NCI-H1694 (cell line): ENCODE results near the gene IDH3A.

Source experiments
- DNase-seq: peaks from one replicate; lab custom pipeline; 2025; lab: John Stamatoyannopoulos, UW

IDH3A gene

DNA sequence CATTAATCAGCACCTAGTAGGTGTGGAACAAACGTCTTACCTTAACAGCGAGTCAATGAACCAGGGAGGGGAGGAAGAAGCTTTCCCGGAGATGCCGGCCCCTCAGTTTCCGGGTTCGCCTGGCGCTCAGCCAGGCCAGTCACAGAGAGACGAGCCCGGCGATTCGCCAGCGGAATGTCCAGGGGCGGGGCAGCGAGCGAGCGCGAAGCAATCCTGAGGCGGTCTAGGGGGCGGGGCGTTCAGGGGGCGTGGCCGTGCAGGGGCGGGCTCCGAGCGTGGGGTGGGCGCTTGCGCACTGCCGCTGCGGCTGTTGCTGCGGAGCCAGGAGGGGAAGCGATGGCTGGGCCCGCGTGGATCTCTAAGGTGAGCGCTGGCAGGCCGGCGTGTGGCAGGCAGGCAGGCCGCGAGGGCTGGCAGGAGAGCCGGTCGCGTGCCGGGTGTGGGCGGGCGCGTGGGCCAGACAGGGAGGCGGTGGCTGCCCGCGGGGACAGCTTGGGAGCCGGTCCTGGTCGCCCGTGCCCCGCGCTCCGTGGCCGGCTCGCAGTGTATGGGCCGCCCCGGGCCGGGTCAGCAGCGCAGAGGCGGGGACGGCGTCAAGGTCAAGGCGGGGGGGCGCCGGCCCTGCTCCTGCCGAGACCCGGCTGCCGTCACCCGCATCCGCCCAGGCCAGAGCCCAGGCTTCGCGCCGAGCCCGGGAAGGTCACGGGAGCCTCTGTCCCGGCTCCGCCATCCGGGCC, at the start of gene IDH3A:
TSS of gene IDH3A (plus strand) at position 295 of the 737 bp plus-strand sequence. CDS start at position 337, 42 bp downstream.
- DNase-seq, result peak; percentile 87

- DNase-seq, result no peak
These were observed 48.3 kb upstream of the IDH3A start for GRCh38 chr15:78100886-78101285.

GRCh38 chr15:78101423-78102105, 47.6 kb upstream of the IDH3A start:
- no peak for DNase-seq

DNA sequence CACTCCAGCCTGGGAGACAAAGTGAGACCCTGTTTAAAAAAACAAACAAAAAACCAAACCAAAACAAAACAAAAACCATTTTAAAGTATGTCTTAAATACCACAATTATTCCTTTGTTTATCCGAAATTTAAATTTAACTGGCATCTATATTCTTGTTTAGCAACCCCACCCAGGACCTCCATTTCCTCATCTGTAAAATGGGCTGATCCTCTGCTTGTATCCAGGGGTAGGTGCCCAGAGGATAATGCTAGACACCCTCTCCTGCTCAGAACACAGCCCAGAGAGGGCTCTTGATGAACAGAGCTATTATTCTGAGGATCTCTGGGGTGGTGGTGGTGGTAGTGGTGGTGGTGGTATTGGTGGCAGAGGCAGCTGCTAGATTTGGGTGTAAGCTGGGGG, 47.0 kb upstream of the IDH3A start:
- no peak for DNase-seq

DNA sequence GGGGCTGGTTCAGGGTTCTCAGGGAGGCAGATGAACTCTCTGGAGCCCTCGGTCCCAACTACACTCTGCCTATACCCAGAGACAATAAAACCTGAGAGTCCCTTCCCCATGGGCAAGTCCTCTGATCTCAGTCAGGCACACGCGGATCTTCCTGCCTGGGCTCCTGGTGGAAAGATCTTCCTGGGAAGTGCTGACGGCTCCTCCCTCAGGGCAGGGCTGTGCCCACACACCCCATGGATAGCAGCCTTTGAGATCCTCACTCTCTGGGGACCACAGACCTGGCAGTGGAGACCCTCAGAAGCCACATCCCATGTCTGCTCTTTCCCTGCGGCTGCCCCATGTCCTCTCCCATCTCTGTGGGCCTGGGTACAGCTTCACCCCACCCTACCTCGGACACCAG, 46.4 kb upstream of the IDH3A start:
- no peak for DNase-seq

GRCh38 chr15:78103406-78104118, 45.6 kb upstream of the IDH3A start:
- DNase-seq, result no peak

- no peak for DNase-seq
These were observed 45.1 kb upstream of the IDH3A start for GRCh38 chr15:78104119-78104479.

DNA sequence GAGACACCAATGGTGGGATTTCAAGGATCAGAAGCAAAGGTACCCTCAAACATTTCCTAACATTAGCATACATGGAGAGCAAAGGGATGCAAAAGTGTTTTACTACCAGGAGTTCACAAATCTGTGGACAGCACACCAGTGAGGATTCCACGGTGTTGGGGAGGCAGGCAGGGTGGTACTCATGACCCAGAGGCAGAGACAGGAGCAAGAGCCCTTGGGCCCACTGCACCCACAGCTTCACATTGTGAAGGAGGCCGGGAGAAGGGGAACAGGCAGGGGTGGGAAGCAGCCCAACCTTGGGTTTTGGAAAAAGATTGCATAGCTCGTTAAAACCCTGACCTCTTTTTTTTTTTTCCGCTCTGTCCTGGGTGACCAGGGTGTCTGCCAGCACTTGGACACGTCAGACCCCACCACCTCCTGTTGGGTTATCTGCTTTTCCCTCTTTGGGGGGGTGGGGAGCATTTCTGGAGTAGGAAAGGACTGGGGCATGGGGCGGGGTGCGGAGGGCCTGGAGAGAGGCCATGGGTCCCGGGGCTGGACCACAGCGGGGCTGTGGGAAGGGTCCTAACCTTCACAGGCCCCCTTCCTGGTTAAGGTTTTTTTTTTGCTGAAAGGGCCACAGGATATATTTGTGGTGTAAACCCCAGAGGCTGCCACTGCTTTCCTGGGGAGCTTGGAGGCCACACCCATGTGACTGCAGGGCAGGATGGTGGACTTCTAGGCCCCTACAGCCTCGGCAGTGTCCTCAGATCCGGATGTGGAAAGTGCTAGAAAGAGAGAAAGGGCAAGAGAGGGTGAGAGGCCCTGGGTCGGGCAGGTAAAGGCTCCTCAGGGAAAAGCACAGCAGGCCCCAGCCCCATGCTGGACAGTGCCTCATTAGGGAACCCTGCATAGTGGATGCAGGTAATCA, 44.3 kb upstream of the IDH3A start:
- no peak for DNase-seq

DNA sequence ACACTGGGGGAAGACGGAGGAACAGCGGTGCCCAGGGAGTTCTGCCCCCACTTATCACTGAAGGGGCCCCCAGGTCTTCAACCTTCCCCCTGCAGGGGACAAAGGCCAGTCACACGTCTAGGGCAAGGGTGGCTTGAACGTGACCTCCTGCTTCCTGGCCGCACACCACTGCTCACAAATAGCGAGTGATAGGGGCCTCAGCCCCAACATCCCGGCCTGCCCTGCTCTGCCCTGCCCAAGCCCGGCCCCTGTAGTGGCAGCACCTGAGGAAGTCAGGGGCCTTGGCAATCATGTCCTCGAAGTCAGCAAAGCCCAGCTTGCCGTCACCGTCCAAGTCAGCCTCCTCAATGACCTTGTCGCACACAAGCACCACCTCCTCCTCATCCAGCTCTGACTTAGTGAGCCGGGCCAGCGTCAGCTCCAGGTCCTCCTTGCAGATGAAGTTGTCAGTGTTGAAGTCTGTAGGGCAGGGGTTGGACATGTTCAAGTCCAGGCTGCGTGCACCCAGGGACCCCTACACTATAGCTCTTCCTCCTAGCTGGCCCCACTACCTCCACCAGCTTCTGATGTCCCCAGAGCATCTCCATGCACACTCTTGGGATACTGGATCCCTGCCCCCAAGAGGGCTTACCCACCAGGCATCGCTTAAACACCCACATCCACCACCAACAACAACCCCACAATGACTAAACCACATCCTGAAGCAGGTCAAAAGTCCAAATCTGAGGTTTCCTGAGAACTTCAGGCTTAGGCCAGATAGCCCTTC, 43.5 kb upstream of the IDH3A start:
- DNase-seq, result no peak

- no peak for DNase-seq
These were observed 41.7 kb upstream of the IDH3A start for GRCh38 chr15:78107471-78107870.

DNA sequence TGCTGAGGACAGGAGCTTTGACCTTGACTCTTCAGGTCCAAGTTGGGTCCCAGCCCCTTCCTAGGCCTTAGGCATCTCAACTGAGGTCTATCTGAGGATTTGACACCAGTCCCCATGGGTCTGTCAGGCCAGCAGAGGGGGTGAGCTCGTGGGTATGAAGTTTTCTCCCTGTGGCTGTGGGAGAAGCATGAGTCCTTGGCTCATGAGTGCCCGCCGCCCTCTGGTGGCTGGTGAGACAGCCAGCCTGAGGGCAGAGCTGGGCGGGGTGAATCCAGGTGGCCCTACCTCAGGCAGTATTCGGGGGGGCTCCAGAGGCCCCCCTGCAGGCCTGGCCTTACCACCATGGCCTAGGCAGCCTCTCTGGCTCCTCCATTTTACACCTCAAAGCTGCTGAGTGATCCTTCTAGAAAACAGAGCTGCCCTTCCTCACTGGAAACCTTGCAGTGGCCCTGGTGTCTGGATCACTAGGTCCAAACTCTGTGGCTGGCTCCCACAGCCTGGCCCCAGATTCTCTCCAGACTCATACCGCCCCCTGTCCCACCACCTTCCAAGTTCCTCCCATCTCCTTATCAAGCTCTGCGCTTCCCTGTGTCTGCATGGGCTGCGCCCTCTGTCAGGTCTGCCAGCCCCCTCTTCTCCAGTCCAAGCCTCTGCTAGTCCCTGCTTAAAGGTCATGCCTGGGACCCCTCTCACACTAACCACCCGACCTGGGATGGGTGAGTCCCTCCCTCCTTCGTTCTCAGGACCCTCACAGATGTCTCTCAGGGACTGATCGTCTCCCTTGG, 40.7 kb upstream of the IDH3A start:
- DNase-seq, result peak; percentile 34

- DNase-seq, result no peak
These were observed 40.0 kb upstream of the IDH3A start for GRCh38 chr15:78109156-78109555.

- no peak for DNase-seq
These were observed 39.1 kb upstream of the IDH3A start for GRCh38 chr15:78110096-78110495.

DNA sequence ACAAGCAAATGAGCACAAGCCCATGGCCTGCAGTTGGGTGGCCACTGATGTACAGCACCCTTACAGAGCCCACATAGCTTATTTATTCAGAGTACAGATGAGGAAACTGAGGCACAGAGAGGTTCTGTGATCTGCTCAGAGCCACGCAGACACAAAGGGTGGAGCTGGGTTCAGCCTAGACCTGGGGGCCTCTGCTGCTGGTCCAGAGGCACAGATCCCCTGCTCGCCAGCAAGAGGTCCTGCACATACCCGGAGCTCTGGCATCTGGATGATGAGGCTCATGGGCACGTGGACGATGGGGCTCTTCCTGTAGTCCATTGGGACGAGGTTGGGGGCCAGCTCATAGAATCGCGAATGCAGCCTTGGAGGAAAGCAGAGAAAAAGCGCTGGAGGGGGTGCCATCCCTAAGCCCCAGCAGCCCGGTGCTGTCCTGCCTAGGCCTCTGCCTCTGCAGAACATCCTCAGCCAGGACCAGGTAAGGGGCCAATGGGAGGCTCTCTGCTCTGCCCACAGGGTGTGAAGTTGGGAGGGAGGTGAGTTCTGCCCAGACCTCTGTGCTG, 38.2 kb upstream of the IDH3A start:
- DNase-seq, result no peak

DNA sequence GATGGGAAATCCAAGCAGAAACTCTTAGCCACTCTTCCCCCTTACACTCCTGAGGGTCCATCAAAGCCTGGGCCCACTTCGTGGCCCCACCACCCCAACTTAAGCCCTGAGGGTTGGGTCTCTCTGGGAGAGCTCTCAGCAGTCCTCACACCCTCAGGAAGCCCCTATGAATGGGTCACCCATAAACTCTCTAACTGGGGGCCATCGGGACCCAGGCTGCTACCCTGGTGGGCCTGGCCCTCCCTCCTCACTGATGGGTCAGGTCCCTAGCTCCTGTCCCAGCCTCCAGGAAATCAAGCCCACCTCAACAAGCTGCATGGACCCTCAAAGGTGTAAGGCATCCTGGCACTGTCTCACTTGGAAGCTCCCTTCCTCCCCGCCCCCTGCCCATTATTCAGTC, 37.4 kb upstream of the IDH3A start:
- DNase-seq, result no peak

GRCh38 chr15:78112551-78112950, 36.6 kb upstream of the IDH3A start:
- no peak for DNase-seq

- no peak for DNase-seq
These were observed 28.6 kb upstream of the IDH3A start for GRCh38 chr15:78120523-78120922.

DNA sequence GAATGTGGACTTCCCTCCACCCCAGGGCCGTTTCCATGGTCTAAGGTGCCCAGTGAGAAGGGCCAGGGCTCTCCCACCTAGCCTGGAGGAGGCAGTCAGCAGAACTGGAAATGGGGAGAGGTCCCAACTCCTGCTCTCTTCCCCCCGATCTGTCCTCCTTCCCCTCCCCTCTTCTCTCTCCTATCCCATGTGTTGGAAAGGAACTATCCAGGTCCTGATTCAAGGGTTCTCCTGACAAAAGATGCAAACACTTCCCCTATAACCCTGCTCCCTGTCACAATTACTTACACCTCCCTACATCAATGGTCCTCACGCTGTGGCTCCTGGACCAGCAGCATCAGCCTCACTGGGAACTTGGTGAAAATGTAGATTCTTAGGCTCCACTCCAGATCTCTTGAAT, 23.9 kb upstream of the IDH3A start:
- no peak for DNase-seq

GRCh38 chr15:78127882-78128281, 21.3 kb upstream of the IDH3A start:
- no peak for DNase-seq

DNA sequence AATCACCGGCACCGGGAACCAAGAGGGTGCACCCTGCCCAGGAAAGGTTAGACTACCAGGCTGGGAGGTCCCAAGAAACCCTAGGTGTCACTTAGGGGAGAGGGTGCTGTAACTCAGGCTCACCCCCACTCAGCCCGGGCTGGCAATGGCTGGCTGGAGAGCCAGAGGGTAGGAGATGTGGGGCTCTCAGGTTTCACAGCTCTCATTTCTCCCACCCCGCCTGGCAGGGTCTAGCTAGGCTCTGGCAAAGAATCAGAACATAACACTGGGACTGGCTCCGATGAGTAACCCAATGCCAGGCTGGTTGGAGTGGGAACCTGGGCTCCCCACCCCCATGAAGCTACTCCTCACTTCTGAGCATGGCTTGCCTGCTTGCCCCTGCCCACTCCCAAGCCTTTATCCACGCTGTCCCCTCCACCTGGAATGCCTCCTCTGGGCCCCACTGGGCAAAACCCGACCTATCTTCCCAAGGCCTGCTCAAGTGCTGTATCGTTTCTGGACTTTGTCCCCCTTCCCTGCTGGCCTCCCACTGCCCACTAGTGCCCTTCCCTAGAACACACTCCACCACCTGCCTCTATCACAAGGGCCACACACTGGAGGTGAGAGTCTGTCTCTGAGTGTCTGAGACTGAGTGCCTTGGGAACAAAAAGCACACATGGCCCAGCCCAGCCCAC, 19.9 kb upstream of the IDH3A start:
- DNase-seq, result no peak
